Measurements from ENCODE around the gene TRIM28. TPM values are rescaled to one million over a fixed set of nuclear protein-coding genes. Genes with fewer than 3 reads are reported as not detected.
A peak's percentile ranks its signal among the peaks of the same experiment; 100 is the strongest.

Gene TRIM28
- total and polyA plus RNA-seq, 9 of the 15 experiments (the other 6 are each of a cell fraction or from before 2014, with no cell fraction given): 12.1 to 797 (median 490) TPM

DNA sequence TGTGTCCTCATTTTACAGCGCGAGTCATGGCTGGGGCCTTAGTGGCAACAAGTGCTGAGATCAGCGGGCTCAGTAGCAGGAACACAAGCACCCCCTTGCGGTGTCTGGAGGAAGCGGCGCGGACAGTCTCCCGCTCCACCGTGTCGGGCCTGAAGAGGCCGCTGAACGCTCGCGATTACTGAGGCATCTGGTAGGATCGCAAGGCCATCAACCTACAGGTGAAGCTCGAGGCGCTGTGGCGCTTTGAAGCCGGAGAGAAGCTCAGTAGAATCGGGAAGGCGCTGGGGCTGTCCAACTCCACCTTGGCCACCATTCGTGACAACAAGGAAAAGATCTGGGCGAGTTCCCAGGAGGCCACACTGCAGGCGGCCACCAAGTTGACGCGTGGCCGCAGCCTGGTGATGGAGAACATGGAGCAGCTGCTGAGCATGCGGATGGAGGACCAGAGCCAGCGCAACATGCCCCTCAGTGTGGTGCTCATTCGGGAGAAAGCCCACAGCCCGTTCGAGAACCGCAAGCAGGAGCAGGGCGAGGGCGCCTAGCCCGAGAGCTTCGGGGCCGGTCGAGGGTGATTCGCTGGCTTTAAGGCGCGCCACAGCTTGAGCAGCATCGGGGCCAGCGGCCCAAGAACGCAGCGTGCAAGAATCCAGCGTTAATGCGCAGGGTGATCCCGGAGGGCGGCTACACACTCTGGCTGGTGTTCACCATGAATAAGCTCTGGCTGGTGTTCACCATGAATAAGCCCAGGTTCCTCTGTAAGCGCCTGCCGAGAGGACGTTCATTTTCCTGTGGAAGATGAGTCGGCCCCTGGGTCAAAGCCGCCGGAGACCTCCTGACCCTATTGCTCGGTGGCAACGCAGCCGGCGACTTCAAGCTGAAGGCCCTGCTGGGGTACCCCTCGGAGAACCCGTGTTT lies 37.6 kb downstream of the TRIM28 start (continued):
- TF ChIP-seq, protein P1, sequence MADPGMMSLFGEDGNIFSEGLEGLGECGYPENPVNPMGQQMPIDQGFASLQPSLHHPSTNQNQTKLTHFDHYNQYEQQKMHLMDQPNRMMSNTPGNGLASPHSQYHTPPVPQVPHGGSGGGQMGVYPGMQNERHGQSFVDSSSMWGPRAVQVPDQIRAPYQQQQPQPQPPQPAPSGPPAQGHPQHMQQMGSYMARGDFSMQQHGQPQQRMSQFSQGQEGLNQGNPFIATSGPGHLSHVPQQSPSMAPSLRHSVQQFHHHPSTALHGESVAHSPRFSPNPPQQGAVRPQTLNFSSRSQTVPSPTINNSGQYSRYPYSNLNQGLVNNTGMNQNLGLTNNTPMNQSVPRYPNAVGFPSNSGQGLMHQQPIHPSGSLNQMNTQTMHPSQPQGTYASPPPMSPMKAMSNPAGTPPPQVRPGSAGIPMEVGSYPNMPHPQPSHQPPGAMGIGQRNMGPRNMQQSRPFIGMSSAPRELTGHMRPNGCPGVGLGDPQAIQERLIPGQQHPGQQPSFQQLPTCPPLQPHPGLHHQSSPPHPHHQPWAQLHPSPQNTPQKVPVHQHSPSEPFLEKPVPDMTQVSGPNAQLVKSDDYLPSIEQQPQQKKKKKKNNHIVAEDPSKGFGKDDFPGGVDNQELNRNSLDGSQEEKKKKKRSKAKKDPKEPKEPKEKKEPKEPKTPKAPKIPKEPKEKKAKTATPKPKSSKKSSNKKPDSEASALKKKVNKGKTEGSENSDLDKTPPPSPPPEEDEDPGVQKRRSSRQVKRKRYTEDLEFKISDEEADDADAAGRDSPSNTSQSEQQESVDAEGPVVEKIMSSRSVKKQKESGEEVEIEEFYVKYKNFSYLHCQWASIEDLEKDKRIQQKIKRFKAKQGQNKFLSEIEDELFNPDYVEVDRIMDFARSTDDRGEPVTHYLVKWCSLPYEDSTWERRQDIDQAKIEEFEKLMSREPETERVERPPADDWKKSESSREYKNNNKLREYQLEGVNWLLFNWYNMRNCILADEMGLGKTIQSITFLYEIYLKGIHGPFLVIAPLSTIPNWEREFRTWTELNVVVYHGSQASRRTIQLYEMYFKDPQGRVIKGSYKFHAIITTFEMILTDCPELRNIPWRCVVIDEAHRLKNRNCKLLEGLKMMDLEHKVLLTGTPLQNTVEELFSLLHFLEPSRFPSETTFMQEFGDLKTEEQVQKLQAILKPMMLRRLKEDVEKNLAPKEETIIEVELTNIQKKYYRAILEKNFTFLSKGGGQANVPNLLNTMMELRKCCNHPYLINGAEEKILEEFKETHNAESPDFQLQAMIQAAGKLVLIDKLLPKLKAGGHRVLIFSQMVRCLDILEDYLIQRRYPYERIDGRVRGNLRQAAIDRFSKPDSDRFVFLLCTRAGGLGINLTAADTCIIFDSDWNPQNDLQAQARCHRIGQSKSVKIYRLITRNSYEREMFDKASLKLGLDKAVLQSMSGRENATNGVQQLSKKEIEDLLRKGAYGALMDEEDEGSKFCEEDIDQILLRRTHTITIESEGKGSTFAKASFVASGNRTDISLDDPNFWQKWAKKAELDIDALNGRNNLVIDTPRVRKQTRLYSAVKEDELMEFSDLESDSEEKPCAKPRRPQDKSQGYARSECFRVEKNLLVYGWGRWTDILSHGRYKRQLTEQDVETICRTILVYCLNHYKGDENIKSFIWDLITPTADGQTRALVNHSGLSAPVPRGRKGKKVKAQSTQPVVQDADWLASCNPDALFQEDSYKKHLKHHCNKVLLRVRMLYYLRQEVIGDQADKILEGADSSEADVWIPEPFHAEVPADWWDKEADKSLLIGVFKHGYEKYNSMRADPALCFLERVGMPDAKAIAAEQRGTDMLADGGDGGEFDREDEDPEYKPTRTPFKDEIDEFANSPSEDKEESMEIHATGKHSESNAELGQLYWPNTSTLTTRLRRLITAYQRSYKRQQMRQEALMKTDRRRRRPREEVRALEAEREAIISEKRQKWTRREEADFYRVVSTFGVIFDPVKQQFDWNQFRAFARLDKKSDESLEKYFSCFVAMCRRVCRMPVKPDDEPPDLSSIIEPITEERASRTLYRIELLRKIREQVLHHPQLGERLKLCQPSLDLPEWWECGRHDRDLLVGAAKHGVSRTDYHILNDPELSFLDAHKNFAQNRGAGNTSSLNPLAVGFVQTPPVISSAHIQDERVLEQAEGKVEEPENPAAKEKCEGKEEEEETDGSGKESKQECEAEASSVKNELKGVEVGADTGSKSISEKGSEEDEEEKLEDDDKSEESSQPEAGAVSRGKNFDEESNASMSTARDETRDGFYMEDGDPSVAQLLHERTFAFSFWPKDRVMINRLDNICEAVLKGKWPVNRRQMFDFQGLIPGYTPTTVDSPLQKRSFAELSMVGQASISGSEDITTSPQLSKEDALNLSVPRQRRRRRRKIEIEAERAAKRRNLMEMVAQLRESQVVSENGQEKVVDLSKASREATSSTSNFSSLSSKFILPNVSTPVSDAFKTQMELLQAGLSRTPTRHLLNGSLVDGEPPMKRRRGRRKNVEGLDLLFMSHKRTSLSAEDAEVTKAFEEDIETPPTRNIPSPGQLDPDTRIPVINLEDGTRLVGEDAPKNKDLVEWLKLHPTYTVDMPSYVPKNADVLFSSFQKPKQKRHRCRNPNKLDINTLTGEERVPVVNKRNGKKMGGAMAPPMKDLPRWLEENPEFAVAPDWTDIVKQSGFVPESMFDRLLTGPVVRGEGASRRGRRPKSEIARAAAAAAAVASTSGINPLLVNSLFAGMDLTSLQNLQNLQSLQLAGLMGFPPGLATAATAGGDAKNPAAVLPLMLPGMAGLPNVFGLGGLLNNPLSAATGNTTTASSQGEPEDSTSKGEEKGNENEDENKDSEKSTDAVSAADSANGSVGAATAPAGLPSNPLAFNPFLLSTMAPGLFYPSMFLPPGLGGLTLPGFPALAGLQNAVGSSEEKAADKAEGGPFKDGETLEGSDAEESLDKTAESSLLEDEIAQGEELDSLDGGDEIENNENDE (IDR thresholded peaks at IDR 0.05; ENCODE audit: low read depth, low read length): peak; percentile 38
- TF ChIP-seq, protein P2, sequence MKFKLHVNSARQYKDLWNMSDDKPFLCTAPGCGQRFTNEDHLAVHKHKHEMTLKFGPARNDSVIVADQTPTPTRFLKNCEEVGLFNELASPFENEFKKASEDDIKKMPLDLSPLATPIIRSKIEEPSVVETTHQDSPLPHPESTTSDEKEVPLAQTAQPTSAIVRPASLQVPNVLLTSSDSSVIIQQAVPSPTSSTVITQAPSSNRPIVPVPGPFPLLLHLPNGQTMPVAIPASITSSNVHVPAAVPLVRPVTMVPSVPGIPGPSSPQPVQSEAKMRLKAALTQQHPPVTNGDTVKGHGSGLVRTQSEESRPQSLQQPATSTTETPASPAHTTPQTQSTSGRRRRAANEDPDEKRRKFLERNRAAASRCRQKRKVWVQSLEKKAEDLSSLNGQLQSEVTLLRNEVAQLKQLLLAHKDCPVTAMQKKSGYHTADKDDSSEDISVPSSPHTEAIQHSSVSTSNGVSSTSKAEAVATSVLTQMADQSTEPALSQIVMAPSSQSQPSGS (CRISPR knock-in tag; IDR thresholded peaks at IDR 0.05): 0 out of 2 replicates have a peak, but pooled peaks have one; percentile 61
- peak in 1 of 2 experiments; percentile 45; a peak in 1 of 4 replicates for TF ChIP-seq SIN3A (IDR thresholded peaks at IDR 0.05; ENCODE audit: borderline replicate concordance in 2 of 2, control insufficient read depth in 1 of 2, low read depth in 2 of 2, low read length in 2 of 2)
- TF ChIP-seq SMARCB1 (IDR thresholded peaks at IDR 0.05; ENCODE audit: insufficient read length, low read depth): no peak
- peak; percentile 86 for TF ChIP-seq C11orf30 (IDR thresholded peaks at IDR 0.05; ENCODE audit: low read depth)
- peak; percentile 97 for TF ChIP-seq NBN (IDR thresholded peaks at IDR 0.05; ENCODE audit: low read depth)
- TF ChIP-seq BCOR (IDR thresholded peaks at IDR 0.05): peak; percentile 72
- TF ChIP-seq CBX2 (IDR thresholded peaks at IDR 0.05; ENCODE audit: insufficient read depth, low read length, poor library complexity, severe bottlenecking): no peak
- TF ChIP-seq ZNF561 (CRISPR knock-in tag; conservative IDR thresholded peaks at IDR 0.05): no peak
- TF ChIP-seq, protein P3, sequence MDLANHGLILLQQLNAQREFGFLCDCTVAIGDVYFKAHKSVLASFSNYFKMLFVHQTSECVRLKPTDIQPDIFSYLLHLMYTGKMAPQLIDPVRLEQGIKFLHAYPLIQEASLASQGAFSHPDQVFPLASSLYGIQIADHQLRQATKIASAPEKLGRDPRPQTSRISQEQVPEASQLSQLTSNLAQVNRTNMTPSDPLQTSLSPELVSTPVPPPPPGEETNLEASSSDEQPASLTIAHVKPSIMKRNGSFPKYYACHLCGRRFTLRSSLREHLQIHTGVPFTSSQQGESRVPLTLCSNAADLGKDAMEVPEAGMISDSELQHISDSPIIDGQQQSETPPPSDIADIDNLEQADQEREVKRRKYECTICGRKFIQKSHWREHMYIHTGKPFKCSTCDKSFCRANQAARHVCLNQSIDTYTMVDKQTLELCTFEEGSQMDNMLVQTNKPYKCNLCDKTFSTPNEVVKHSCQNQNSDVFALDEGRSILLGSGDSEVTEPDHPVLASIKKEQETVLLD (IDR thresholded peaks at IDR 0.05): no peak
- peak; percentile 50 for TF ChIP-seq TBP (optimal IDR thresholded peaks at IDR 0.05; ENCODE audit: low read depth, low read length)
- peak; percentile 33 to 82 for TF ChIP-seq MAZ (CRISPR knock-in tag; conservative IDR thresholded peaks at IDR 0.05 in 1 of 2, IDR thresholded peaks at IDR 0.05 in 1 of 2)

All from K562 (cell line).